GM06990 (cell line): ENCODE measurements around the gene PGF.

Experiments
- DNase-seq: peaks from one replicate; pipeline ENCODE4 v3.0.0-alpha.2; 2011; ENCODE audit not compliant: insufficient read length; ENCODE audit errors: extremely low read depth
- H3K27me3 ChIP-seq: replicated peaks from 2 replicates; pipeline ENCODE4 v1.6.0; 2011; ENCODE audit warnings: low read length; ENCODE audit not compliant: control insufficient read depth, insufficient read depth
- H3K36me3 ChIP-seq: 2 replicates; pipeline ENCODE4 v1.5.1; 2011; ENCODE audit warnings: low read length; ENCODE audit not compliant: control insufficient read depth, insufficient read depth
- H3K4me3 ChIP-seq: replicated peaks from 2 replicates; pipeline ENCODE4 v1.5.1; 2011; ENCODE audit warnings: low read depth, mild to moderate bottlenecking, control low read depth, low read length
- CTCF ChIP-seq: IDR thresholded peaks from 2 replicates; pipeline ENCODE4 v1.5.1; 2011; ENCODE audit warnings: low read length, control low read depth, mild to moderate bottlenecking, inconsistent platforms; ENCODE audit not compliant: insufficient read depth, poor library complexity, severe bottlenecking

PGF gene

GRCh38 chr14:74949191-74949601, 6.2 kb downstream of the PGF start:
- no peak overlapping the region for H3K4me3 ChIP-seq
- no peak for DNase-seq
- no peak for TF ChIP-seq CTCF
- H3K27me3 ChIP-seq: no peaks in the 10 kb centered on the region
- H3K36me3 ChIP-seq: no peaks in the 10 kb centered on the region

- TF ChIP-seq CTCF: no peak
- Histone ChIP-seq H3K36me3 (no peaks in the 10 kb centered on the region), H3K27me3 (no peaks in the 10 kb centered on the region), H3K4me3 (no peak overlapping the region)
- no peak for DNase-seq
These were observed 6.9 kb downstream of the PGF start for GRCh38 chr14:74948228-74949175.

- no peaks in the 10 kb centered on the region for H3K36me3 ChIP-seq
- H3K27me3 ChIP-seq: no peaks in the 10 kb centered on the region
- no peak for TF ChIP-seq CTCF
- DNase-seq: no peak
- H3K4me3 ChIP-seq: no peak overlapping the region
These were observed 7.8 kb downstream of the PGF start for GRCh38 chr14:74947353-74948227.

- no peak overlapping the region for H3K4me3 ChIP-seq
- DNase-seq: no peak
- TF ChIP-seq CTCF: no peak
- no peaks in the 10 kb centered on the region for H3K36me3 ChIP-seq
- H3K27me3 ChIP-seq: no peaks in the 10 kb centered on the region
These were observed 8.6 kb downstream of the PGF start for GRCh38 chr14:74946659-74947281.

- H3K4me3 ChIP-seq: no peak overlapping the region
- no peak for DNase-seq
- H3K27me3 ChIP-seq: no peaks in the 10 kb centered on the region
- peak; percentile 95 for TF ChIP-seq CTCF
- no peaks in the 10 kb centered on the region for H3K36me3 ChIP-seq
These were observed 9.3 kb downstream of the PGF start for GRCh38 chr14:74945852-74946658.
